ENCODE data around the gene EREG.

DNA sequence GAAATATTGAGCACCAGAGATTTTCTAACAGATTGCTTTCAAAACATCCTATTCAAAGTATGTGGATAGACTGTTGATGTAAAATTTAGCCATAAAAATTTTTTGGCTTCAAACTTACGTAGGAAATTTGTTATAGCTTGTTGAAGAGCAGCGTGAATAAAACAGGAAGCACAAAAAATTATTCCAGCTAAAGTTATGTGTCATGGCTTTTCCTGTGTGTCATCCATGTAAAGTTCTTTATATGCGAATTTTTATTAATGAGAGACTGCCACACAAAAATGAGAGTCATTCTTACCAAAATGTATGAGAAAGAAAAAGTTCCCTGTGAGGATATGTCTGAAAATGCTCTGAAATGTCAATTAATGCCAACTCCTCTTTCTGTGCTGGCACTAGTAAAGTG lies 37.2 kb upstream of the EREG start:
- TF ChIP-seq, protein P1, sequence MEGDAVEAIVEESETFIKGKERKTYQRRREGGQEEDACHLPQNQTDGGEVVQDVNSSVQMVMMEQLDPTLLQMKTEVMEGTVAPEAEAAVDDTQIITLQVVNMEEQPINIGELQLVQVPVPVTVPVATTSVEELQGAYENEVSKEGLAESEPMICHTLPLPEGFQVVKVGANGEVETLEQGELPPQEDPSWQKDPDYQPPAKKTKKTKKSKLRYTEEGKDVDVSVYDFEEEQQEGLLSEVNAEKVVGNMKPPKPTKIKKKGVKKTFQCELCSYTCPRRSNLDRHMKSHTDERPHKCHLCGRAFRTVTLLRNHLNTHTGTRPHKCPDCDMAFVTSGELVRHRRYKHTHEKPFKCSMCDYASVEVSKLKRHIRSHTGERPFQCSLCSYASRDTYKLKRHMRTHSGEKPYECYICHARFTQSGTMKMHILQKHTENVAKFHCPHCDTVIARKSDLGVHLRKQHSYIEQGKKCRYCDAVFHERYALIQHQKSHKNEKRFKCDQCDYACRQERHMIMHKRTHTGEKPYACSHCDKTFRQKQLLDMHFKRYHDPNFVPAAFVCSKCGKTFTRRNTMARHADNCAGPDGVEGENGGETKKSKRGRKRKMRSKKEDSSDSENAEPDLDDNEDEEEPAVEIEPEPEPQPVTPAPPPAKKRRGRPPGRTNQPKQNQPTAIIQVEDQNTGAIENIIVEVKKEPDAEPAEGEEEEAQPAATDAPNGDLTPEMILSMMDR (IDR thresholded peaks at IDR 0.05; ENCODE audit: low read depth, low read length), result no peak
- TF ChIP-seq, protein P2, sequence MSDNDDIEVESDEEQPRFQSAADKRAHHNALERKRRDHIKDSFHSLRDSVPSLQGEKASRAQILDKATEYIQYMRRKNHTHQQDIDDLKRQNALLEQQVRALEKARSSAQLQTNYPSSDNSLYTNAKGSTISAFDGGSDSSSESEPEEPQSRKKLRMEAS (IDR thresholded peaks at IDR 0.05; ENCODE audit: low read depth, low read length), result no peak

All from NB4 (cell line).